ENCODE measurements around the gene OVOL3.

The OVOL3 gene

GRCh38 chr19:36113894-36114720 is 3.2 kb downstream of the OVOL3 start:
- no peak for DNase-seq (ENCODE audit: low spot score)
- ChIA-PET CTCF (interaction anchor here (1.0 to 1.8 kb wide), 3 partner anchors 11 to 154 kb away, joined by 3 to 9 read pairs (median 4); no protein-coding TSS in a partner anchor), POLR2A (ENCODE audit: low non-redundant PET) (interaction anchor here (0.6 to 0.7 kb wide), 2 partner anchors 23 to 72 kb away, joined by 4 to 7 read pairs; no protein-coding TSS in a partner anchor)
- TF ChIP-seq CTCF (conservative IDR thresholded peaks at IDR 0.05; ENCODE audit: low read depth): no peak
- peak overlapping the region; percentile 91 for H3K27ac ChIP-seq

GRCh38 chr19:36114721-36115452 is 3.9 kb downstream of the OVOL3 start, which contains the start of gene POLR2I:
Gene POLR2I, minus strand, starts transcription at chr19:36114875. Its CDS starts 19 bp downstream, at chr19:36114856.
- peak; percentile 99 for DNase-seq (ENCODE audit: low spot score)
- no peak for TF ChIP-seq CTCF (conservative IDR thresholded peaks at IDR 0.05; ENCODE audit: low read depth)
- H3K27ac ChIP-seq: peak within 1 kb of the TSS; percentile 91
- ChIA-PET CTCF (interaction anchor here (1.0 to 1.8 kb wide), 2 partner anchors 12 to 54 kb away, joined by 4 to 9 read pairs; no protein-coding TSS in a partner anchor), POLR2A (ENCODE audit: low non-redundant PET) (no interaction called here)

GRCh38 chr19:36115453-36116343 is 4.8 kb downstream of the OVOL3 start, which contains the start of gene TBCB:
Gene TBCB, plus strand, starts transcription at chr19:36115468. Its CDS starts 93 bp downstream, at chr19:36115561.
- peak; percentile 66 for DNase-seq (ENCODE audit: low spot score)
- POLR2A ChIA-PET (ENCODE audit: low non-redundant PET): no interaction called here
- TF ChIP-seq CTCF (conservative IDR thresholded peaks at IDR 0.05; ENCODE audit: low read depth): no peak
- peak within 1 kb of the TSS; percentile 91 for H3K27ac ChIP-seq
- CTCF ChIA-PET: interaction anchor here (0.6 to 1.8 kb wide), 3 partner anchors 55 to 793 kb away, joined by 3 to 9 read pairs (median 4); no protein-coding TSS in a partner anchor

- POLR2A ChIA-PET (ENCODE audit: low non-redundant PET): no interaction called here
- CTCF ChIA-PET: no interaction called here
- no peak for TF ChIP-seq CTCF (conservative IDR thresholded peaks at IDR 0.05; ENCODE audit: low read depth)
Observed at GRCh38 chr19:36116344-36116637, 5.3 kb downstream of the OVOL3 start.

GRCh38 chr19:36120092-36120983 is 9.4 kb downstream of the OVOL3 start:
- no peak for DNase-seq (ENCODE audit: low spot score)
- no peak overlapping the region for H3K27ac ChIP-seq
- ChIA-PET POLR2A (ENCODE audit: low non-redundant PET) (no interaction called here), CTCF (no interaction called here)
- no peak for TF ChIP-seq CTCF (conservative IDR thresholded peaks at IDR 0.05; ENCODE audit: low read depth)

More at GRCh38 chr19:36116344-36116637, 5.3 kb downstream of the OVOL3 start:
- DNase-seq (ENCODE audit: low spot score): no peak
- peak overlapping the region; percentile 91 for H3K27ac ChIP-seq

Measured in RWPE1 (cell line).